Upper lobe of left lung (tissue), 4 donors: ENCODE data around the gene POLN.

Experiments used
- CTCF ChIP-seq, 6 experiments: fragments of 450-650 bp in 4 of 6; fragments of 200-600 bp in 2 of 6; sonication (generic) in 2 of 6; IDR thresholded peaks; one replicate each; pipeline ENCODE4 v1.5.1; 2016 to 2019; ENCODE audit warnings: antibody characterized with exemption in 6 of 6
- EP300 ChIP-seq, 4 donors: sonication (generic); formaldehyde crosslinking; IDR thresholded peaks; one replicate each; pipeline ENCODE4 v1.5.1; 2017; ENCODE audit warnings: antibody characterized with exemption in 4 of 4, control low read depth in 2 of 4
- POLR2A ChIP-seq, 4 donors: fragments of 450-650 bp; IDR thresholded peaks; one replicate each; pipeline ENCODE4 v1.5.1; 2016 to 2017; ENCODE audit warnings: antibody characterized with exemption in 4 of 4, mild to moderate bottlenecking in 2 of 4

- no peak for TF ChIP-seq EP300 (IDR thresholded peaks at IDR 0.05)
- TF ChIP-seq CTCF (IDR thresholded peaks at IDR 0.05) = no peak
- no peak for TF ChIP-seq POLR2A (IDR thresholded peaks at IDR 0.05)
These were observed 18.6 kb upstream of the POLN start for GRCh38 chr4:2260344-2261109.
